Measurements from ENCODE around the gene CSF2.
"Not testable (repeated sequence)": the region's sequence is repeated elsewhere in the genome, so short reads cannot be mapped to it uniquely, and the experiment has no call there.

The CSF2 gene

GRCh38 chr5:132087176-132087575 is 13.6 kb downstream of the CSF2 start:
- no peak for DNase-seq (ENCODE audit: low read depth in 2 of 2)

- DNase-seq (ENCODE audit: low read depth in 2 of 2), result no peak
Observed at GRCh38 chr5:132087661-132088060, 14.1 kb downstream of the CSF2 start.

DNA sequence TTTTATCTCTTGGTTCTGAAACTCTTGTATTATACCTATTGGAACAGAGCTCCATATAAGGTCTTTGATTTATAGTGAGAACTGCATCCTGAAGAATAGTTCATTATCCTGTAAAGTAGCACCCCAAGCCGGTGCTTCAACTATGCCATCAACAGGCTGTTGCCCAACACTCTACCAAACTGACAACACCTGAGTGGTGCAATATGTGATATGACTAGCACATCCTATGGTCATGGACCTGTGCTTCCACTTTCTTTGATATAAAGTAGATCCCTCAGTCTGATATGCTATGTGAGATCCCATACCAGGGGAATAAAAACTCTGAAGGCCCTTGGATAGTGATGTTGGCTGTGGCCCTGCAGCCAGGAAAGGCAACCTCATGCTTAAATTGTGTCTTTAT is 15.8 kb downstream of the CSF2 start:
- DNase-seq (ENCODE audit: low read depth in 2 of 2), result no peak

- no peak for DNase-seq (ENCODE audit: low read depth in 2 of 2)
Observed at GRCh38 chr5:132090107-132090506, 16.5 kb downstream of the CSF2 start.

- no peak for DNase-seq (ENCODE audit: low read depth in 2 of 2)
Observed at GRCh38 chr5:132093271-132093670, 19.7 kb downstream of the CSF2 start.

DNA sequence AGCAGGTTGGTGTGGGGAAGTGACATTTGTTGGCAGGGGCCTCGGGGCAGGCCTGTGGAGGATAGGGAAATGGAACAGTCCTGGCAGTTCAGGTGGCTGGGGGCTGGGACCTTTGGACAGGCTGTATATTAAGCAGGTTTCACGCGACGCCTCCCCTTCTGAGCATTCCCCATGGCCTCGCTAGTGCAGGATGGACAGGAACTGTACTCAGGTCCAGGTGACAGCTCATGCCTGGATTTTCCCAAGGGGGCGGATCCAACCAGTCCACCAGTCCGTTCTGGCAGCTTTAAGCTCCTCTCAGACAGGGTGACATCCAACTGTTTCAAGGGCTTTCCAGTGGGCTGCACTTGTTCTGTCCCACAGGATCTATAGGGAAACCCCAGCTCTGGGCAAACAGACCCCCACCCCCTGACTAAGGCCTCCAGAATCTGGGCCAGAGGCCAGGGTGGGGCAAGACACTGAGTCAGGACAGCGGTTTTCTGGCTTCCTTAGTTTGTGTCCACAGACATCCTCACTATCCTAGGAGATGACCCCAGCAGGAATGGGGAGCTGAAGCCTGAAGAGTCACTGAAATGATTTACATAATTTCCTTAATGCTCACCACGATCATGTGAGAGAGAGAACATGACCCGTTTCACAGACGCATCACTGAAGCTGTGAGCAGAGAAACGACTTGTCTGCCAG is 20.9 kb downstream of the CSF2 start:
- DNase-seq (ENCODE audit: low read depth in 2 of 2), result no peak

GRCh38 chr5:132095077-132095410 is 21.5 kb downstream of the CSF2 start:
- no peak for DNase-seq (ENCODE audit: low read depth in 2 of 2)

DNA sequence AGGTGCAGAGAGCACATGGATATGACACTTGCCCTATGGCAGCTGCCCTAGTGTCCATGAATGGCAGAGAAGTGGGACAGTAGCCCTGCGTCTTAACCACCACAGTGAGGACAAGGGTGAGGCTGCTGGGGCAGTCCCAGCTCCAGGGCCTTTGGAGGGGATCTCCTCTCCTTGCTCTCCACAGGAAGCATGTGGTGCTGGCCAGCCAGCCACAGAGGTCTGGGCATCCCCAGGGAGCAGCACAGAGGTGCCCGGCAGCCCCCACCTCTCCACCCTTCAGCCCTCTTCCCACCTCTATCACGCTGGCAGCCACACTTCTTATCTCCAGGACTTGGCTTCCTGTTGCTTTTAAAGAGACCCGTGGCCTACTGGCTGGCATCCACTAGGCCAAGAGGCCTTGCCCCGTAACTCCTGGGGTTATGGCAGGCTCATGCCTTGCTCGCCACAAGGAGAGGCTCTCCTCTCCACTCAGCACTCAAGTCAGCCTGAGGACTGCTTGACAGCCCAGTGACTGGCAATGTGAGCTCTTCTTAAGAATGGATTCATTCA is 21.9 kb downstream of the CSF2 start:
- no peak for DNase-seq (ENCODE audit: low read depth in 2 of 2)

GRCh38 chr5:132096904-132097303 is 23.3 kb downstream of the CSF2 start:
- no peak for DNase-seq (ENCODE audit: low read depth in 2 of 2)

- DNase-seq (ENCODE audit: low read depth in 2 of 2), result no peak
Observed at GRCh38 chr5:132098151-132098594, 24.6 kb downstream of the CSF2 start.

DNA sequence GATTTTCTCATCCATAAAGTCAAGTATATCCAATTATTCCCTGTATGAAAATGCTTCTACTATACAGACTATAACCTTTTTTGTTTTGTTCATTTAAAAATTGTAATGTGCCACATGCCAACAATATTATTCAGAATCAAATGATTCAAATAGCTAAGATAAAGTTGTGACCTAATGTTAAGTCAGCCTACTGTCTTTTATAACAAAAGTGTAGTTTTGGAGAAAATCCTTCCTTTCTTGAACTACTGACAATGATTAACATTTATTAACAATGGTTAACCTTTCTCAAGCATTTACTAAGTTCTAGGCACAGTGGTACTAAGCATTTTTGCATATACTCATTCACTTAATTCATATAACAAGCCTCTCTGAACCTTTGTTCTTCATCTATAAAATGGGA is 25.0 kb downstream of the CSF2 start:
- DNase-seq (ENCODE audit: low read depth in 2 of 2), result no peak

- peak in 1 of 2 donors; percentile 78 for DNase-seq (ENCODE audit: low read depth in 2 of 2)
Observed at GRCh38 chr5:132099076-132099748, 25.6 kb downstream of the CSF2 start.

GRCh38 chr5:132099905-132100304 is 26.3 kb downstream of the CSF2 start:
- no peak for DNase-seq (ENCODE audit: low read depth in 2 of 2)

GRCh38 chr5:132100672-132101261 is 27.2 kb downstream of the CSF2 start:
- DNase-seq (ENCODE audit: low read depth in 2 of 2), result no peak

GRCh38 chr5:132101385-132101880 is 27.8 kb downstream of the CSF2 start:
- DNase-seq (ENCODE audit: low read depth in 2 of 2), result no peak

GRCh38 chr5:132102101-132102701 is 28.6 kb downstream of the CSF2 start:
- DNase-seq (ENCODE audit: low read depth in 2 of 2), result no peak

DNA sequence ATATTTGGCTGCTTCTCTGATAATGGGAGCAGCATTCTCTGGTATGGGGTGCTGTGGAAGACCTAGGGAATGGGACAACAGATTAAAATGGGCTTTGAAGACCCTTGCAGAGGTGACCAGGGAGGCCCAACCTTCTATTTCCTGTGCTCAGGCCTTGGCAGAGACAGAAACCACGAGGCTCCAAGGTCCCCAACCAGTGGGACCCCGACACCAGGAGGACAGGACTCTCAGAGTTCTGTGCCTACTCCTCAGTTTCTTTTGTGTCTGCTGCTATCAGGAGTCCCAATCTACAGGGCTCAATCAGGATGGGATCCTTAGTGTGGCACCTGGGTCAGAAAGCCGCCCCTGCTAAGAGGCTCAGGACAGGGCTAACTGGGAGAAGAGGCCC is 29.3 kb downstream of the CSF2 start:
- no peak for DNase-seq (ENCODE audit: low read depth in 2 of 2)

DNA sequence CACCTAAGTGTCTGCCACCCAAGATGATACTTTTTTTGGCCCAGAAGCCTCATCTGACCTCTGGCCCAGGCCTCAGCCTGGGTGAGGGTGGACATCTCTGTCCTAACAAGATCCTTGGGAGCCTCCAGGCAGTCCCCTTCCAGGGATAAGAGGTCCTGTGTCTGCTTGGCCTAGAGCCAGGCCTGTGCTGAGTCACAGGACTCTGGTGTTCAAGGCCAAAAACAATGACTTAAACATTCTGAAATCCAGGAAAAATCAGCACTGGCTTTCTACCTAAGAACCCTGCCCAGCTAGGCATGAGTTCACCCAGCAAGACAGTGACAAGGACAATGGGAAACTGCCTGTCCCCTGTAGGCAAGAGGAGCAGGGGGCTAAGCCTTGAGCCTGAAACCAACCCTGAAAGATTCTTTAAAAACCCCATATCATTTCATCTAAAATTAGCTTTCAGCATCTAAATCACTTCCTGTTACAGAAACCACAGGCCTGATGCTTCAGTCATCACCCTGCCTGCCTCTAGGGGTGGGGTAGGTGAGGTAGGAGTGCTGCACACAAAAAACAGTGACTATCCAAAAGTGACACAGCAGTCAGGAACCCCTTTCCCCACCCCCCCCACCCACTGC is 29.9 kb downstream of the CSF2 start:
- peak; percentile 64 to 67 for DNase-seq (ENCODE audit: low read depth in 2 of 2)

DNA sequence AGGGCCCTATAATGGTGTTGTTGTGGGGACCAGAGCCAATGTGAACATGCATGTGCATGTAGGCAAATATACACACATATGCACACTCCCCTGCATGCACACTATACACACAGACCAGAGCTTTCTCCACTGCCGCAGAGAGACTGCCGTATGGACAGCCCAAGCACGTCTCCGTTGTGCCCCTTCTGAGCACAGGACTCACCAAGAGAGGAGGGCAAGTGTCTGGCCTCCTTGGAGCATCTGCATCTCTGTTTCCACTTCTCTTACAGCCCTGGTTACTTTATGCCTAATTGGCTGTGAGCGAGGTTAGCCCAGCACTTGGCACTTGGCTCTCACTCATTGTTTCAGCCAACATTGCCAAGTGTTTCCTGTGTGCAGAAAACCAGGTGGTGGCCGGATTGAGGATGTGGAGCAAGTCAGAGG is 30.4 kb downstream of the CSF2 start:
- no peak for DNase-seq (ENCODE audit: low read depth in 2 of 2)

GRCh38 chr5:132104556-132104955 is 31.0 kb downstream of the CSF2 start:
- DNase-seq (ENCODE audit: low read depth in 2 of 2), result no peak

- no peak for DNase-seq (ENCODE audit: low read depth in 2 of 2)
Observed at GRCh38 chr5:132105688-132106087, 32.1 kb downstream of the CSF2 start.

DNA sequence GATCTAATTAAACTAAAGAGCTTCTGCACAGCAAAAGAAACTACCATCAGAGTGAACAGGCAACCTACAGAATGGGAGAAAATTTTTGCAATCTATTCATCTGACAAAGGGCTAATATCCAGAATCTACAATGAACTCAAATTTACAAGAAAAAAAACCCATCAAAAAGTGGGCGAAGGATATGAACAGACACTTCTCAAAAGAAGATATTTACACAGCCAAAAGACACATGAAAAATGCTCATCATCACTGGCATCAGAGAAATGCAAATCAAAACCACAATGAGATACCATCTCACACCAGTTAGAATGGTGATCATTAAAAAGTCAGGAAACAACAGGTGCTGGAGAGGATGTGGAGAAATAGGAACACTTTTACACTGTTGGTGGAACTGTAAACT is 34.9 kb downstream of the CSF2 start:
- DNase-seq (ENCODE audit: low read depth in 2 of 2), result not testable (repeated sequence)
